SU-DHL-6 (cell line): ENCODE results near the gene NAPB.

Experiments used
- H2AFZ ChIP-seq: fragments of 200-600 bp; sonication (generic); 2 replicates; pipeline ENCODE4 v1.6.1; 2014; ENCODE audit warnings: low read depth, mild to moderate bottlenecking, moderate library complexity, mixed read lengths, antibody characterized with exemption, low read length; ENCODE audit not compliant: severe bottlenecking
- H3F3A ChIP-seq: fragments of 200-600 bp; shearing (Covaris generic); 2 replicates; pipeline ENCODE4 v1.6.0; 2016; ENCODE audit warnings: antibody characterized with exemption, mild to moderate bottlenecking; ENCODE audit not compliant: insufficient read depth
- H3K27ac ChIP-seq: fragments of 200-600 bp; sonication (generic); 2 replicates; pipeline ENCODE4 v1.5.1; 2016; ENCODE audit warnings: low read depth, mild to moderate bottlenecking, low read length, moderate library complexity, mixed read lengths
- H3K27me3 ChIP-seq: fragments of 200-600 bp; sonication (generic), shearing (Covaris generic); 2 replicates; pipeline ENCODE4 v1.6.0; 2014; ENCODE audit warnings: mild to moderate bottlenecking, low read length
- H3K36me3 ChIP-seq: fragments of 200-600 bp; sonication (generic); 2 replicates; pipeline ENCODE4 v1.6.1; 2014; ENCODE audit warnings: mild to moderate bottlenecking, low read length, mixed read lengths
- H3K4me2 ChIP-seq: fragments of 300-600, 200-600 bp; shearing (Covaris generic), sonication (generic); 2 replicates; pipeline ENCODE4 v1.6.0; 2014; ENCODE audit warnings: low read length, low read depth, mild to moderate bottlenecking; ENCODE audit not compliant: poor library complexity, severe bottlenecking
- H3K4me3 ChIP-seq: fragments of 200-600 bp; sonication (generic); 2 replicates; pipeline ENCODE4 v1.5.1; 2014; ENCODE audit warnings: antibody characterized with exemption, low read length, mild to moderate bottlenecking, mixed read lengths; ENCODE audit not compliant: insufficient read depth, poor library complexity, severe bottlenecking
- H3K79me2 ChIP-seq: fragments of 200-600 bp; sonication (generic); 2 replicates; pipeline ENCODE4 v1.6.1; 2014; ENCODE audit warnings: mild to moderate bottlenecking, low read length, moderate library complexity; ENCODE audit not compliant: insufficient read depth
- H3K9ac ChIP-seq: fragments of 200-600 bp; sonication (generic); 2 replicates; pipeline ENCODE4 v1.7.0; 2014; ENCODE audit warnings: mild to moderate bottlenecking, low read length
- H3K9me2 ChIP-seq: fragments of 200-600 bp; sonication (generic); replicated peaks from 2 replicates; pipeline ENCODE4 v1.6.1; 2014; ENCODE audit warnings: low read length; ENCODE audit not compliant: insufficient read depth
- H3K9me3 ChIP-seq: fragments of 200-600 bp; sonication (generic); 2 replicates; pipeline ENCODE4 v1.6.1; 2014; ENCODE audit warnings: low read length, mixed read lengths; ENCODE audit not compliant: insufficient read depth
- H4K20me1 ChIP-seq: fragments of 200-600 bp; sonication (generic); 2 replicates; pipeline ENCODE4 v1.6.1; 2014; ENCODE audit warnings: low read depth, mild to moderate bottlenecking, antibody characterized with exemption, low read length, moderate library complexity, mixed read lengths
- EZH2phosphoT487 ChIP-seq: fragments of 200-600 bp; sonication (generic), shearing (Covaris generic); conservative IDR thresholded peaks from 2 replicates; pipeline ENCODE4 v1.6.1; 2018; ENCODE audit warnings: mild to moderate bottlenecking, antibody characterized with exemption, low read length, moderate library complexity, mixed read lengths
- TF ChIP-seq, protein P1 (sequence below): fragments of 200-600 bp; sonication (generic); IDR thresholded peaks from one replicate; pipeline ENCODE4 v1.5.1; 2017; ENCODE audit warnings: antibody characterized with exemption, mild to moderate bottlenecking, low read length, moderate library complexity; ENCODE audit not compliant: insufficient read depth, poor library complexity, severe bottlenecking

The NAPB gene

DNA sequence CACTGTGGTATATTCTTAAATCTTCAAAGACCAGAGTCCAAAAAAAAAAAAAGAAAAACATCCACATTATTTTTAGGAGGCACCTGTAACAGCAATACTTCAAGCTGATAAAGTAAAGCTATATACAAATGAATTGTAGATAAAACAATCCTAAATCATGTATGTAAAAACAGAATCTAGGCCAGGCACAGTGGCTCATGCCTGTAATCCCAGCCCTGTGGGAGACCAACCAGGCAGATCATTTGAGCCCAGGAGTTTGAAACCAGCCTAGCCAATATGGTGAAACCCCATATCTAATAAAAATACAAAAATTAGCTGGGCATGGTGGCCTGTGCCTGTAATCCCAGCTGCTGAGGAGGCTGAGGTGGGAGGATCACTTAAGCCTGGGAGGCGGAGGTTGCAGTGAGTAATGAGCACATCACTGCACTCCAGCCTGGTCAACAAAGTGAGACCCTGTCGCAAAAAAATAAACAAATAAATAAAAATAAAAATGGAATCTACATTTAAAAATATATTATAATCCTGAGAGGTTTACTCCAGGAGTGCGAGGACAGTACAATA lies 7.3 kb downstream of the NAPB start:
- Histone ChIP-seq H3K9ac (no peak overlapping the region), H3K4me2 (no peak overlapping the region), H3K9me2 (no peaks in the 10 kb centered on the region), H2AFZ (no peak overlapping the region), H3K4me3 (no peak overlapping the region), H3K9me3 (no peaks in the 10 kb centered on the region), H3K27me3 (no peaks in the 10 kb centered on the region), H3K27ac (no peak overlapping the region), H3K36me3 (no peaks in the 10 kb centered on the region), H3F3A (no peaks in the 10 kb centered on the region), H3K79me2 (peaks cover 88% of the 10 kb centered on the region), H4K20me1 (peaks cover 13% of the 10 kb centered on the region; the same call in 1 of the 2 replicates)
- no peak for TF ChIP-seq EZH2phosphoT487
- TF ChIP-seq, protein P1, sequence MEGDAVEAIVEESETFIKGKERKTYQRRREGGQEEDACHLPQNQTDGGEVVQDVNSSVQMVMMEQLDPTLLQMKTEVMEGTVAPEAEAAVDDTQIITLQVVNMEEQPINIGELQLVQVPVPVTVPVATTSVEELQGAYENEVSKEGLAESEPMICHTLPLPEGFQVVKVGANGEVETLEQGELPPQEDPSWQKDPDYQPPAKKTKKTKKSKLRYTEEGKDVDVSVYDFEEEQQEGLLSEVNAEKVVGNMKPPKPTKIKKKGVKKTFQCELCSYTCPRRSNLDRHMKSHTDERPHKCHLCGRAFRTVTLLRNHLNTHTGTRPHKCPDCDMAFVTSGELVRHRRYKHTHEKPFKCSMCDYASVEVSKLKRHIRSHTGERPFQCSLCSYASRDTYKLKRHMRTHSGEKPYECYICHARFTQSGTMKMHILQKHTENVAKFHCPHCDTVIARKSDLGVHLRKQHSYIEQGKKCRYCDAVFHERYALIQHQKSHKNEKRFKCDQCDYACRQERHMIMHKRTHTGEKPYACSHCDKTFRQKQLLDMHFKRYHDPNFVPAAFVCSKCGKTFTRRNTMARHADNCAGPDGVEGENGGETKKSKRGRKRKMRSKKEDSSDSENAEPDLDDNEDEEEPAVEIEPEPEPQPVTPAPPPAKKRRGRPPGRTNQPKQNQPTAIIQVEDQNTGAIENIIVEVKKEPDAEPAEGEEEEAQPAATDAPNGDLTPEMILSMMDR = no peak

DNA sequence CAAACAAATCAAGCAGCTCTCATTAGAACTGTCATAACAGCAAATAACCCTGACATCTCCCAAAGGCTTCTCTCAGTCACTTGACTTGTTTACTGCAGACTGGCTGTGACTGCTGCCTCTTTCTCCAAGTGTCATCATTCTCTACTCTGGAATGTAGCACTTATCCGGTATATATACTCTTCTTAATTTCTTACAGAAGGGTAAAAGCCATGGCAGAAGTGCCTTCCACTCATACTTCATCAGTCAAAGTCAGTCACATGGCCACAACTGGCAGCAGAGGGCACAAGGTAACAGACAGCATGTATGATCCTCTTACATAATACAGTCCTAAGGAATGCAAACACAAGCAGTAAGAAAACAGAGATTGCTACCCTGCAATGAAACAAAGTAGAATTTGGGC lies 9.3 kb downstream of the NAPB start:
- Histone ChIP-seq H3K4me2 (no peak overlapping the region), H3K4me3 (no peak overlapping the region), H3K36me3 (no peaks in the 10 kb centered on the region), H3K27me3 (no peaks in the 10 kb centered on the region), H3K79me2 (peaks cover 91% of the 10 kb centered on the region), H3F3A (no peaks in the 10 kb centered on the region), H3K9me2 (no peaks in the 10 kb centered on the region), H3K9ac (no peak overlapping the region), H3K27ac (no peak overlapping the region), H2AFZ (no peak overlapping the region), H4K20me1 (peaks cover 13% of the 10 kb centered on the region; the same call in 1 of the 2 replicates), H3K9me3 (no peaks in the 10 kb centered on the region)
- TF ChIP-seq, protein P1 = no peak
- TF ChIP-seq EZH2phosphoT487 = no peak

DNA sequence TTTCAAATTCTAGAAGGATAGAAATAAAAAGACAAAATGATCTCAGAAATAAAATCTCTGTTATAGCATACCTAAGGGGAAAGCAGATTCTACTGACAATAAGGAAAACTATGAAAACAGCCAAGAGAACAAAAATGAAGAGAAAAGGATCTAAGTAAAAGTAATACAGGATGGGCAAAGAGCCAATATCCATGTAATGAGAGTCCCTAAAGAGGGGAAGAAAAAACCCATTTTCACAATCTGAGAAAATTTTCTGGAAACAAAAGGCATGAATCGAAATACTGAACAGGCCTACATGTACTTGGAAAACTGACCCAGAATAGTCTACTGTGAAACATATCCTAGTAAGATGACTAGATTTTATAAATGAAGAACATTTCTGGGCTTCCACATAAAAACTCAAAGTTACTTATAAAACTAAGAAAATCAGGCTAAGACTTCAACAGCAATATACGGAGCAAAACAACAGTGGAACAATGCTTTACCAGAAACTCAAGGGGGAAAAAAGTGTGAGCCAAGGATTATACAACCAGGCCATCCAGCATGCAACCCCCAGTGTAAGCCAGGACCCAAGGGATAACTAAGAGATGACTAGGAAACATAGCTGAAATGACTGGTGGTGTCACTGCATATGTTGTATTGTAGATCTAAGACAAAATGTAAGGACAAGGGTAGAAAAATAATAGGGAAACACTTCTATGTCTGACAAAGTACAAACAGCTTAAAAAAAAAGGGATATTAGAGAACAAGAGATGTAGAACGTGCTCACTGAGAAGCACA lies 10.2 kb downstream of the NAPB start:
- H3K36me3 ChIP-seq = no peaks in the 10 kb centered on the region
- H3K9me3 ChIP-seq = no peaks in the 10 kb centered on the region
- H4K20me1 ChIP-seq = peaks cover 13% of the 10 kb centered on the region; the same call in 1 of the 2 replicates
- no peak overlapping the region for H3K27ac ChIP-seq
- H3K4me2 ChIP-seq = no peak overlapping the region
- H3K79me2 ChIP-seq = peaks cover 95% of the 10 kb centered on the region
- no peak overlapping the region for H3K9ac ChIP-seq
- H2AFZ ChIP-seq = no peak overlapping the region
- no peak for TF ChIP-seq EZH2phosphoT487
- no peak overlapping the region for H3K4me3 ChIP-seq
- no peaks in the 10 kb centered on the region for H3K27me3 ChIP-seq
- no peaks in the 10 kb centered on the region for H3K9me2 ChIP-seq
- no peaks in the 10 kb centered on the region for H3F3A ChIP-seq

DNA sequence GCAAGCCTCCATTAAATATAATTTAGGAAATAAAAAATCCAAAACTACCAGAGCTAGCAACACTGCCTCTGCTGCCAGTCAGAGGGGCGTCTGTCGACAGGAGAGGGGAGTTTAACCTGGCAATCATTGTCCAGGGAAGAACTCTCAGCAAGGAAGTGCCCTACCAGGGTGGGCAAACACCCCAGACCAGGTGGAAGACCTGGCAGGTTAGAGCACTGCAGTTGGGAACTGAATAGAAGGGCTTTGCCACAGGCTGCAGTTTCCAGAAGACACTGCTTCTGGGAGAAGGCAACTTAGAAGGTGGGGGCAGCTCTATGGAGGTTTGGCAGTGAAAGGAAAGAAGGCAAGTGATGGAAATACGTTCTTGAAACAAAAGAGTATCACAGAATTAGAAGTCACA lies 11.5 kb downstream of the NAPB start:
- no peak overlapping the region for H3K27ac ChIP-seq
- no peak overlapping the region for H3K4me3 ChIP-seq
- H3K36me3 ChIP-seq = no peaks in the 10 kb centered on the region
- H2AFZ ChIP-seq = no peak overlapping the region
- no peak overlapping the region for H3K9ac ChIP-seq
- H4K20me1 ChIP-seq = peaks cover 13% of the 10 kb centered on the region; the same call in 1 of the 2 replicates
- no peaks in the 10 kb centered on the region for H3K27me3 ChIP-seq
- peaks cover 96% of the 10 kb centered on the region for H3K79me2 ChIP-seq
- no peaks in the 10 kb centered on the region for H3K9me2 ChIP-seq
- H3K9me3 ChIP-seq = no peaks in the 10 kb centered on the region
- H3K4me2 ChIP-seq = no peak overlapping the region
- H3F3A ChIP-seq = no peaks in the 10 kb centered on the region
- TF ChIP-seq, protein P1 = no peak
- no peak for TF ChIP-seq EZH2phosphoT487
